Stimulated activated CD4-positive, alpha-beta T cell treated with anti-CD3 and anti-CD28 coated beads, Interleukin-4, amount 100 ng/mL, for 4 hours (primary cell): ENCODE data around the gene TMEM132E.
"Not testable (repeated sequence)": the region's sequence is repeated elsewhere in the genome, so short reads cannot be mapped to it uniquely, and the experiment has no call there.

Source experiments
- DNase-seq, 2 experiments: peaks; one replicate each; pipeline ENCODE4 v3.0.0-alpha.2; 2020

The TMEM132E gene, protein sequence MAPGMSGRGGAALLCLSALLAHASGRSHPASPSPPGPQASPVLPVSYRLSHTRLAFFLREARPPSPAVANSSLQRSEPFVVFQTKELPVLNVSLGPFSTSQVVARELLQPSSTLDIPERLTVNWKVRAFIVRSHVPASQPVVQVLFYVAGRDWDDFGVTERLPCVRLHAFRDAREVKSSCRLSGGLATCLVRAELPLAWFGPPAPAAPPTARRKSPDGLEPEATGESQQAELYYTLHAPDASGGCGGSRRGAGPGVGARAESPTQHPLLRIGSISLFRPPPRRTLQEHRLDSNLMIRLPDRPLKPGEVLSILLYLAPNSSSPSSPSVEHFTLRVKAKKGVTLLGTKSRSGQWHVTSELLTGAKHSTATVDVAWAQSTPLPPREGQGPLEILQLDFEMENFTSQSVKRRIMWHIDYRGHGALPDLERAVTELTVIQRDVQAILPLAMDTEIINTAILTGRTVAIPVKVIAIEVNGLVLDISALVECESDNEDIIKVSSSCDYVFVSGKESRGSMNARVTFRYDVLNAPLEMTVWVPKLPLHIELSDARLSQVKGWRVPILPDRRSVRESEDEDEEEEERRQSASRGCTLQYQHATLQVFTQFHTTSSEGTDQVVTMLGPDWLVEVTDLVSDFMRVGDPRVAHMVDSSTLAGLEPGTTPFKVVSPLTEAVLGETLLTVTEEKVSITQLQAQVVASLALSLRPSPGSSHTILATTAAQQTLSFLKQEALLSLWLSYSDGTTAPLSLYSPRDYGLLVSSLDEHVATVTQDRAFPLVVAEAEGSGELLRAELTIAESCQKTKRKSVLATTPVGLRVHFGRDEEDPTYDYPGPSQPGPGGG (N-terminal part only)

DNA sequence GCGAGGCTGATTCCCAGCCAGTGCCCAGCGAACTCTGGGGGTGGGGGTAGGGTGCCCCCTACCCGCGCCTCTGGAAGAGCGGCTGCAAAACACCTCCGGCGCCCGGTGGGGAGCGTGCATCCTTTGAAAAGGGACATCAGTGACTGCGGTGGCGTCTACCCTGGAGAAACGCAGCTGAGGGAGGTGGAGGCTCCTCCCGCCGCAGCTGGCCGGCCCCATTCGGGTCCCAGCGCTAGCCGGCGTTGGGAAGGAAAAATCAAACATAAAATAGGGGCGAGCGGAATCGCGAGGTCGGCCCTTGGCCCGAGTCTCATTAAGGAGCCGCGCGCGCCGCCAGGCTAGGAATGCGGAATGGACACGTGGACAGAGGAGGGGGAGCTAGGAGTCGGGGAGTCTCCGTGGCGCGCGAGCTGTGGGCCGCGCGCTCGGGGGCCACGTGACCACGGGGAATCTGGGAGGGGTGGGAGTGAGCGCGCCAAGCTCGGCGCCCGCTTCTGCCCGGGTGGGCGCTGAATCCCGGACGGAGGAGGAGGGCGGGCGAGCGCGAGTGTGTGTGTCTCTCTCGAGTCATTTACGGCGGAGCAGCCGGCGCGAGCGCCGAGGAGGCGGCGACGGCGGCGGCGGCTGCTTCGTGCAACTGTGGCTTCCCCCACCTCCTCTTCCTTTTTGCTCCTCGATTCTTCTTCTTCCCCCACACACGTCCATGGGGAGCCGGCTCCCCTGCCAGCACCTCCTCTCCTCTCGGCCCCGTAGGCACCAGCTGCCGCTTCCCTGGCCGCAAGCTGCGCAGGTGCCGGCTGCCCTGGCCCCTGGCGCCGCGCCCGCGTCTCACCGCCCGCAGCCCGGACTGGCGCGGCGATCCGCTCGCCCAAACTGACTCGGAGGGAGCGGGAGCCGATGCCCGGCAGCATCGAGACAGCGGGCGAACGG, at the start of gene TMEM132E:
TSS of gene TMEM132E (plus strand) at position 566 of the 930 bp plus-strand sequence. CDS start 1,495 bp downstream, outside the sequence.
- peak; percentile 8 to 30 for DNase-seq

DNA sequence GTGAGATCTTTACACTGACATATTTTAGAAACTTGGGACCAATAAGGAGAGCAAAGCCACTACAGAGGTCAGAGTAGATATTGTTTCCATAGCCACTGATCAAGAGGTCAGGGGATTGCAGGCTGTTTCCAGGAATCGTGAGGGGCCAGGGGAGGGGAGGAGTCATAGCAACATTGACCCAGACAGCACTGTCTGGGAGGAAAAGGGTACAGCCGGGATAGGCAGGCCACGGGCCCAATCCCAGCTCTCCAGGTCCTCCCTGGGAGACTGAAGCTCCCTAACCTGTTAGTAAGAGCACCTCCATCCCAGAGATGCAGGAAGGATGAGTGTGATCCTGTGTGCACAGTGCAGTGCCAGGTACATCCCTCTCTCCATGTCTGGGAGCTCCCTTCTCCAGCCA, 48.5 kb upstream of the TMEM132E start:
- DNase-seq, result no peak

DNA sequence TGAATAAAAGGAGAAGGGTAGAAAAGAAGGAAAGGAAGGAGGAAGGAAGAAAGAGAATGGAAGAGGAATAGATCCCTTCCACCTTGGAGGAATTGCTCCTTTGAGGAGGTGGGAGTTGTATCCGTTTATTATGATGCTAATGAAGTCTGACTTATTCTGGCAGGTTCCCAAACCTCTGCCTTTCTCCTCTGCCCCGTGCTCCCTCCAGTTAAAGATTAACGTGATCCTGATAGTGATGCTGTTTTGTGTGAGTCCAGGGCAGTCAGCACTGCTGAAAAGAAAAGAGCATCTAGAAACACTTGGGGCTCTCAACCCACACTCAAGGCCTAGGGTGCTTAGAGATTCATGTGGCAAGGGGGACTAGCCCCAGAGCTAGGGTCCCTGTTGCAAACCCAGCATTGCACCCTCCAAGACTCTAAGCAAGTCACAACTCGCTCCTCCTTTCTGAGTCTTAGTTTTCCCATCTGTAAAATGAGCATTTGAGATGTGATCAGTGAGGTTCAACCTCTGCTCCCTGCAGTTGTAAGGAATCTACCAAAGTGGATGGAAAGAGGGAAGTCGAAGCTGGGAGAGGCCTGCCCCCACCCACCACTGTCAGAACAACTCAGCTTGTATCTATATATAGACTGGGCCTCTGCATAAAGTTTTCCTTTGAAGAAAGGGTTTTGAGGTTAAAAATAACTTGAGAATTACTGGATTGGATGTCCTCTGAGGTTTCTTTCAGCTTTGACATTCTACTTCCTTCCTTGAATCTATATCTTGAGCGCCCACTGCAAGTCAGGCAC, 46.9 kb upstream of the TMEM132E start:
- DNase-seq, result no peak

DNA sequence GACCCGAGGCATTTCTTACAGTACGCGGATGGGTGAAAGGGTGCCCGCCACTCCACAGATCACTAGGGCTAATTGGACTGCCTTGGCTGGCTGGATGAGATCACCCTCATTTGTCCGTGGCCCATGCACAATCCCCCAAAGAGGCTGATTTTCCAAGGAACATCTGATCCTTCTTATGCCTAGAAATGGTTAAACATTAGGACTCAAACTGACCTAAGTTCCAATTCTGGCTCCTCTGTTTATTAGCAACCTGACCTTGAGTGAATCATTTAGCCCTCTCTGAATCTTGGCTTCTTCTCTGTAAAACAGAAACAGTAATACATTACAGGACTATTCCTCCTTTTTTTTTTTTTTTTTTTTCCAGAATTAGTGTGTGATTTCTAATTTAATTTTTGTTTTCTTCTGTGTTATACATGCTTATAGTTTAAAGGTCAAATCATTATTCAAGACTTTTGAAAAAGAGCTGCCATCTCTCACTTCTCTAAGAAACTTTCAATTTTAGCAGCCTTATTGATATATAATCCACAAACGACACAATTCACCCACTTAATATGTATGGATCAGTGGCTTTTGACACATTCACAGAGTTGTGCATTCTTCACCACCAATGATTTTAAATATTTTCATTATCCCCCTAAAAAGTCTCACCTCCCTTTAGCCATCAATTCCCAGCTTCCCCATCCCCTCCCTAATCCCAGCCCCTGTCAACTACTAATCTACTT, 45.4 kb upstream of the TMEM132E start:
- no peak for DNase-seq

DNA sequence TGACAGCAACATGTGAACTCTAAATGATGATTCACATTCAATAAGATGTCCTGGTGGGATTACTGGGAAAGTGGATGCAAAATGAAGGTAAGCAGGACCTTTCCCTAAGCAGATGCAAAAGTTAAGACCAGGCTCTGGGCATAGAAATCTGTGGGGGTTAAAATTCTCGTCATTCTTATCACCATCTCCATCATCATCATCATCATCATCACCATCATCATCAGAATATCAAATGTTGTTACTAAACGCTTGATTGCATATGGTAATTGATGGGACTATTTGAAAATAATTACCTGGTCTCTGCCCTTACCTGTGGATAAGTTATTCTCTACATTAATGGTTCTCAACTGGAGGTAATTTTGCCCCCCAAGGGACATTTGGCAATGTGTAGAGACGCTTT, 41.9 kb upstream of the TMEM132E start:
- no peak for DNase-seq

DNA sequence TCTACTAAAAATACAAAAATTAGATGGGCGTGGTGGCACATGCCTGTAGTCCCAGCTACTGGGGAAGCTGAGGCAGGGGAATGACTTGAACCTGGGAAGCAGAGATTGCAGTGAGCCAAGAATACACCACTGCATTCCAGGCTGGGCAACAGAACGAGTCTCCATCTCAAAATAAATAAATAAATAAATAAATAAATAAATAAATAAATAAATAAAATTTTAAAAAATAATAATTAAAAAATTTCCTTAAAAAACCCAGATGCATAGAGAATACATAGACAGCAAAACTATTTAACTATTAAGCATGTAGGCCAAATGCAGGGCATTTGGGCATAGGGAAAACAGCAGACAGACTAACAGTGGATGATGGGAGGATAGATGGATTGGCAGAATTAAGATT, 40.8 kb upstream of the TMEM132E start:
- DNase-seq, result not testable (repeated sequence)

DNA sequence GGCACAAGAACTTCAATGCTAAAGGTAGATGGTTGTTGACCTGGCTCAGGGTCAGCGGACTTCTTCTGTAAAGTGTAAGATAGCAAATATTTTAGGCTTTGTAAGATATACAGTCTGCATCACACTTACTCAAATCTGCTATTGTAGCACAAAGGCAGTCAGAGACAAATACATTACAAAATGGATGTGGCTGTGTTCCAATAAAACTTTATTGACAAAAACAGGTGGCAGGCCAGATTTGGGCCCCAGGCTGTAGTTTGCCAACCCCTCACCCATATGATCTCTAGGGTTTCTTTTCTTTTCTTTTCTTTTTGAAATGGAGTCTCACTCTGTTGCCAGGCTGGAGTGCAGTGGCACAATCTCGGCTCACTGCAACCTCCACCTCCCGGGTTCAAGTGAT, 39.5 kb upstream of the TMEM132E start:
- DNase-seq, result no peak

DNA sequence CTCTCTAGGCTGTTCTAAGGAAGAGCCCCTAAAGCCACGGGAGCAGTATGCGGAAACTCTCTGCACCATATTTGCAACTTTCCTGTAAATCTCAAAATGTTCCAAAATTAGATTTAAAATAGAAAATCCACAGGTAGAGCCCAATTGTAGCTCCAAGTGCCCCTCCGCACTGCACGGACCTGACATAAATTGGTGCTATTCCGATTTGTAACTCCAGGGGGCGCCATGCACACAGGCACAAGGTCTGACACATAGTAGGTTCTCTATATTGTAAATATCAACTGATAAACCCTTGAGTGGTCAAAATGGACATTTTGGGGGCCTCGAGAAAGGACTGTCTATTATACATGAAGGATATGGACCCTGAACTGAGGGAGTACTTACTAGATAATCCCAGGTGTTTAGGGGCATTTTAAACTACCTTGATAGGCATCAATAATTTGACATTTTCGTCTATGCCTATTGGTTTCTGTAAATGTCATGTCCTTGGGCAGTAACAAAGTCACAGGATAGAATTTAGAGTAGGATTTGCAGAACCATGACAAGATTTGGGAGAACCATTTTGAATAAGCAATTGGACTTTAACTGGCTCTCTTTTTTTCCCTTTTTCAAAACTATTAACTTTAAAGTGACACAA, 36.6 kb upstream of the TMEM132E start:
- peak; percentile 30 to 40 for DNase-seq

DNA sequence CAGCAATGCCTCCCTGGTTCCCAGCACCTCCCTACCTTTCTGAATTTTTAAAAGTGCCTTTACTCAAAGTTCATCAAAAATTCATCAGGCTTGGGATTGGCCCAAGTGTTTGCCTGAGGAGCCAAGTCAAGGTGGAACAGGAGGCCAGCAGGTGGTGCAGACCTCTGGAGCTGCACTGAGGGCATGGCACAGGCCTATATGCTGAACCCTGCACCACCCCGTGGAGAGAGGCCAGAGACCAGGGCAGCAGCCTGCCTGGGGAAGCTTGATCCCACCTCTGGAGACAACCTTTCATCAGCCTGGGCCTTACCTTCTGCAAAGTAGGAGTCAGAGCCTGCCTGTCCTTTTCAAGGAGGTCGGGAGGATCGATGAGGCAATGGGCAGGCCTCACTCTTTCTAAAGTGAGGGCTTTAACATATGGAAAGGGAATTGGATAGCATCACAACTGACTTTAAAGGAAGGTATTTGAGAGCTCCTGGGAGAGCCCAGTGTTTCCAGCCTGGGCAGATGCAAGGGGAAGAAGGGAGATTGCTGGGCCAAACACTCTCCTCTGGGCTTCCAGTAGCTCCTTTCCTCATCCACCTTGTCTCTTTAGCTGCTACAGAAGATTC, 31.8 kb upstream of the TMEM132E start:
- DNase-seq, result no peak

DNA sequence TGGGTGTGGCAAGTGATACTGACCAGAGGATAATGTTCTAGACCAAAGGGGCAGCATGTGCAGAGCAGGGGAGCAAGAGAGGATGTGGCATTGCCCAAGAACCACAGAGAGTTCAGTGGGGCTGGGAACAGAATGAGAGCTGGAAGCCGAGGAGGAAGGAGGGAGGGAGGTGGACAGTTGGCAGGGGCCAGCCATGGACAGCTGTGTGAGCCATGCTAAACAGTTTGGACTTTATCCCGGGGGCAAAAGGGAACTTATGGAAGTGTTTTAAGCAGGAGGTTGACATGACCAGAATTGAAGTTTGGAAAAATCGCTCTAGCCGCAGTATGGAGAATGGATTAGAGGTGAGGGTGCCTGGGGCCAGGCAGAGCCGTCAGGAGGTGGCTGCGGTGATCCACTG, 29.4 kb upstream of the TMEM132E start:
- no peak for DNase-seq

DNA sequence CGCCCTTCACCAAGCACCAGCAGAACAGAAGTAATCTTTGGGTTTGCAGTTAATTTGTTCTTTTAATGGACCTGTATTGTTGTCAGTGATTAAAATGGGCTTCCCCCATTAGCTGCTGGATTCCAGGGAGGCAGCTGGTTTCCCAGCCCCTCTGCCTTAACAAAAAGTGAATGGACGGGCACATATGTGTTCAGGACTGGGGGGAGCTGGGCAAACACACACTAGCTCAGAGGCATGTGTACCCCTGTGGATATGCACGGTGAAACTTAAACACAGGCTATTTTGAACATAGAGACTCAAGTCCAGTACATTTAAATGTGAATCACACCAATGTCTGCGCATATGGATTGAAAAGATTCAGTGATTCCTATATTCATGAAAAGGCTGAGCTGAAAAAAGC, 25.5 kb upstream of the TMEM132E start:
- no peak for DNase-seq

DNA sequence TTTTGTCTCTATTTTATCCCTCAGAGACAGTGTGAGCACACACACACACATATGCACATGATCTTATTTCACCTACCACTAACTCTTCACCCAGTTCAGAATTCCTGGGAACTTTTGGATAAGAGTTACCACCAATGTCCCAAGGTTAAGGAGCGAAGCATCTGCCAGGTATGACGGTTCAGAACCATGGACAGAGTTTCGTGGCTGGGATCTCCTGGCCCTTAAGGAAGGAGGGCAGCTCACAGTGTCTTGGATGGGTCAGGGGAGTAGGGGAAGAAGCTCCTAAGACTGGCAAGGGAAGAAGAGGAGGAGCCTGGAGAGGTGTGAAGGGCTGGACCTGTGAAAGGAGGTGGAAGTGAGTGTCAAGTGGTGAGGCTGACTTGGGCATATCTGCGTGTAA, 23.0 kb upstream of the TMEM132E start:
- no peak for DNase-seq

DNA sequence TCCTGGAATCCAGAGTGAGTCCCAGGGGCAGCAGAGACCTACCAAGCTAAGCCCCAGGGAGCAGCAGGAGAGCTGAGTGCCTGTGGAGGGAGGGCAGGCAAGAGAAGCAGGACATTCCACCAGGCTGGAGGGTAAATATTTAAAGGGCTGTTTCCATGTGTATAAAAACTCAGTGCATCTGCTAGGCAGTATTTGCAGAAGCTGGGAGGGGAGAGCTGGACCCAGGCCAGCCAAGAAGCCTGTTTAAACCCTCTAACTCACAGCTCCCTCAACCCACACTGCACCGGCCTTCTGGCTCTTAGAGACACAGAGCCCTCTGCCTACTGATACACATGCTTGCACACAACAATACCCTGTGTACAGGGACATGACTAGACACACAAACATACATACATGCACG, 22.5 kb upstream of the TMEM132E start:
- no peak for DNase-seq

DNA sequence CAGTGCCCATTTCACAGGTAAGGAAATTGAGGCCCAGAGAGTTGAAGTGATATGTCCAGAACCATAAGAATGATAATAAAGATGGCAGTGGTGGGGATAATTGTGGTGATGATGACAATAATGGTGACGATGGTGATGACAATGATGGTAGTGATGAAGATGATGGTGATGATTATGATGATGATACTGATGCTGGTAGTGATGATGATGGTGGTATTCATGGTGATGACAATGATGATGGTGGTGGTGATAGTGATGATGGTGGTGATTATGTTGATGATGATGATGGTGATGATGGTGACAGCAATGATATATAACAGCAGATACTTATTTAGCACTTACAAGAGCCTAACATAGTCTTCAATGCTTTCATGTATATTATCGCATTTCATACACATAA, 18.1 kb upstream of the TMEM132E start:
- DNase-seq, result no peak

DNA sequence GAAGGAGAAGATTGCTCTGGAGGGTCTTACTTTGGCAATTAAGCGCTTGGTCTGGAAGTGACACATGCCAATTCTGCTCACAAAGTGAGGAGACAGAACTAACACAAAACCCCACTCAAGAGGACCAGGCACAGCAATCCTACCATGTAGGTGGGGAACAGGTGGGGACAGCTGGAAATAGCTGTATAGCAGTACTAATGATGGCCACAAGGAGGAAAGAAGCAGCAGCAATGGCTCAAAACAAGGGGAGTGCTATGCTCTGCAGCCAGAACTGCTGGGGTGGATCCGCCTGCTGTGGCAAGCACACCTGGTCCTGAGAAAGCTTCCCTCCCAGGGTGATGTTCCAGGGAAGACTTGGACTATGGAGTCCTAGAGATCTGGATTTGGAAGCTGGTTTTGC, 17.0 kb upstream of the TMEM132E start:
- no peak for DNase-seq

DNA sequence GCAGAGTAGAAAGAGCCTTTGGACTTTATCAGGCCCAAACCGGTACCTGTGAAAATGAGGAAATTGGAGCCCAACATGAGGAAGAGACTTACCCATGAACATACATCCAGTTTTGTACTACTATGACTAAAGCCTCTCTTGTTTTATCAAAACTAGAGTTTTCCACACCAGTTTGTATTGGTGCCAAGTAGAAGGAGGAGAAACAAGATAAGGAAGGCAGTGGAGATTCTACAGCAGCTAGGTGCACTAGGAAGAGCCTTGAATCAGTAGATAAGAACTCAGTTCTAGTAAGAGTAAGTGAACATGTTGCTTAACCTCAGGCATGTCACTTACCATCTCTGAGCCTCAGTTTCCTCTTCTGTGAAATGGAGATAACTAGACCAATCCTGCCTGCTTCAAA, 13.7 kb upstream of the TMEM132E start:
- no peak for DNase-seq

DNA sequence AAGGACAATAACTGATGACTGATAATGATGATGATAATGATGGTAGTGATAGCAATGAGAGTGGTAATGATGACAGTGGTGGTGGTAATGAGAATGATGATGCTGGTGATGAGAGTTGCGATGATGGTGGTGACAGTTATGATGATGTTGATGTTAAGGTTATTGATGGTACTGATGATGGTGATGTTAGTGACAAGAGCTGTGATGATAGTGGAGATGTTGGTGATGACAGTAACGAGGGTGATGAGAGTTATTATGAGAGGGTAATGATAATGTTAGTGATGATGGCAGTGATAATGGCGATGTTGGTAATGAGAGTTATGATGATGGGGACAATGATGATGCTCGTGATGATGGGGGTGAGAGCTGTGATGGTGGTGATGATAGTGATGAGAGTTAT, 13.2 kb upstream of the TMEM132E start:
- no peak for DNase-seq

DNA sequence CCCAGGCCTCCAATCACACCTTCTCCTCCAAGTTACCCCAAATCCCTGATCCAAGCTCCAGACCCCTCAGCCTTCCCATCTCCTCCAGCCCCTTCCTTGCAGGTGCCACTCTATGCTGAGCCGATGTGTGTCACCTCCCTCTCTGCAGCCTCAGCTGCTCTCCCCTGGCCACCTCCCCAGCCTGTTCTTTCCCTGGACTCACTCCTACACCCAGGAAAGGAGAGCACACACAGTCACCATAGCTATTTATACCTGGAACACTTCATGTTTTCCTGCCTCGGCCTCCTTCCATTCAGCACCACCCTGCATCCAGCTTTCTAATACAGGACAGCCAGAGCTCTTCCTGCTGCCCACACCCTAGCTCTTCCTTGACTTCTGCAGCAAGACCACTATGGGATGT, 12.5 kb upstream of the TMEM132E start:
- DNase-seq, result no peak

DNA sequence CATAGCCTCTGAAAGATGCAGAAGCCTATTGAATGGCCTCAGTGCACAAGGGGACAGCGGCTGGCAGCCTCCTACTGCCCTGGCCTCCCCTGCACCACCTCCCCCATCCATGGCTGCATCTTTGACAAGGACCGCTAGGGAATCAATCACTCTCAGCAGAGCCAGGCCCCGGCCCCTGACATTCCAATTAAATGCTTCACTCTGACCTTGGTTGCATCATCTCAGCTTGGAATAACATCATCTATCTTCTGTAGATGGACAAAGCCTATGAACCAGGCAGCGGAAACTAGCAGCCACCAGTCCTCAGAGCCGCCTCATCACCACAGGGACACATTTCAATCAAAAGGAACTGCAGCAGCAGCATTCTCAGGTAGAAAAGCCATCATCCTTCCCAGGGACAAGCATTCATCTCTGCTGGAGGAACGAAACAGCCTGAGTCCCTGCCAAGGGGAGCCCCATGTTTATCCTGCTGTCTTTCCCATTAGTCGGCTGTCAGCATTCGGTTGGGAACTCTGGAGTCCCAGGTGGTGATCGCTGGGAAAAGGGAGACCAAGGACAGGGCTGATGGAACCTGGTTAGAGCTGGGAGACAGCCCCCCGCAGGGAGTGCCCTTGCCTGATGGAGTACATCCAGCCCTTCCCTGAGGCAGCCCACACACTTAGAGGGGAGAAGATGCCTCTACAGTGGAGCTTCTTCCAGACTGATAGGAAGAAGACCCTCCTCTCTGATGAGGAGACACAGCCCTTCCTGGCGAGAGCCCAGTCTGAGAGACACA, 11.5 kb upstream of the TMEM132E start:
- DNase-seq, result no peak

DNA sequence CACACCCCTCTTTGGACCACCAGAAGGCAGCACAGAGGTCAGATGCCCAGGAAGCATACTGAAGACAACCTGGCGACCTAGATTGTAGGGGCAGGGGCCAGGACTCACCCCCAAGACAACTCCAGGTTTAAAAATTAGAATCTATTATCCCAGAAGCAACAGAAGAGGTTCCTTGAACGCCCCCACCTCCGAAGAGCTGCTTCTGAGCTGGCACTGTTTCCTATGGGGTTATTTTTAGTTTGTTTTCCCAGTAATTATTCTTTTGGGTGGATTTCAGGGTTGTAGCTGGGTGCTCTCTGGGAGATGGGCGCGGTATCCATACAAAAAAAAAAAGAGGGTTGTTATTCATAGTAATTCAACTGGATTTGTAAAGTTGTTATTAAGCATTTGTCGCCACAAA, 10.4 kb upstream of the TMEM132E start:
- DNase-seq, result no peak
